SK-N-SH treated with all-trans-retinoic acid at 6 μM for 48 hours (cell line): ENCODE measurements around the gene MEI4.

Experiments
- ATAC-seq: fragments of 200-7000 bp; cut with Tn5 transposase; 3 replicates; pipeline ENCODE4 v1.9.1; 2020; ENCODE audit warnings: mild to moderate bottlenecking, moderate library complexity
- ARNTL ChIP-seq: fragments of 450-650 bp; formaldehyde crosslinking; IDR thresholded peaks from 2 replicates; pipeline ENCODE4 v1.5.0; 2020; ENCODE audit warnings: low read depth, mild to moderate bottlenecking, moderate library complexity, borderline replicate concordance
- BACH2 ChIP-seq: fragments of 250-450 bp; sonication (Bioruptor Pico); IDR thresholded peaks from 2 replicates; pipeline ENCODE4 v1.9.0; 2021; ENCODE audit warnings: mild to moderate bottlenecking, borderline replicate concordance
- CREB5 ChIP-seq: fragments of 250-450 bp; sonication (Bioruptor Pico); IDR thresholded peaks from 2 replicates; pipeline ENCODE4 v1.5.1; 2020; ENCODE audit warnings: low read depth, mild to moderate bottlenecking, moderate library complexity
- CSDC2 ChIP-seq: fragments of 250-450 bp; sonication (Bioruptor Pico); IDR thresholded peaks from 2 replicates; pipeline ENCODE4 v1.5.0; 2020; ENCODE audit warnings: mild to moderate bottlenecking, moderate library complexity
- CSRNP3 ChIP-seq: fragments of 250-450 bp; sonication (Bioruptor Pico); IDR thresholded peaks from 2 replicates; pipeline ENCODE4 v1.5.1; 2021; ENCODE audit warnings: mild to moderate bottlenecking, moderate library complexity
- ESRRG ChIP-seq: fragments of 250-450 bp; sonication (Bioruptor Pico); IDR thresholded peaks from 2 replicates; pipeline ENCODE4 v1.6.1; 2021; ENCODE audit warnings: mild to moderate bottlenecking
- GLIS3 ChIP-seq: fragments of 250-450 bp; sonication (Bioruptor Pico); IDR thresholded peaks from 2 replicates; pipeline ENCODE4 v1.5.0; 2020; ENCODE audit warnings: mild to moderate bottlenecking, moderate library complexity
- ISL1 ChIP-seq: fragments of 250-450 bp; sonication (Bioruptor Pico); IDR thresholded peaks from 2 replicates; pipeline ENCODE4 v2.1.2; 2022; ENCODE audit warnings: mild to moderate bottlenecking, moderate library complexity
- OSR1 ChIP-seq: fragments of 250-450 bp; sonication (Bioruptor Pico); IDR thresholded peaks from 2 replicates; pipeline ENCODE4 v1.8.0; 2022; ENCODE audit warnings: moderate library complexity, mild to moderate bottlenecking, inconsistent platforms
- PATZ1 ChIP-seq: fragments of 250-450 bp; sonication (Bioruptor Pico); IDR thresholded peaks from 2 replicates; pipeline ENCODE4 v1.8.0; 2020; ENCODE audit warnings: mild to moderate bottlenecking, moderate library complexity, borderline replicate concordance
- PPARA ChIP-seq: fragments of 250-450 bp; sonication (Bioruptor Pico); IDR thresholded peaks from 2 replicates; pipeline ENCODE4 v1.5.0; 2020; ENCODE audit warnings: mild to moderate bottlenecking, borderline replicate concordance
- RARB ChIP-seq: fragments of 250-450 bp; sonication (Bioruptor Pico); IDR thresholded peaks from 2 replicates; pipeline ENCODE4 v1.8.0; 2021; ENCODE audit warnings: mild to moderate bottlenecking, moderate library complexity
- SNAI2 ChIP-seq: fragments of 250-450 bp; sonication (Bioruptor Pico); IDR thresholded peaks from 2 replicates; pipeline ENCODE4 v1.5.0; 2020; ENCODE audit warnings: mild to moderate bottlenecking, moderate library complexity
- TCF4 ChIP-seq: fragments of 250-450 bp; sonication (Bioruptor Pico); IDR thresholded peaks from 2 replicates; pipeline ENCODE4 v1.8.0; 2021; ENCODE audit warnings: mild to moderate bottlenecking, moderate library complexity, borderline replicate concordance
- TOX ChIP-seq: fragments of 250-450 bp; sonication (Bioruptor Pico); IDR thresholded peaks from 2 replicates; pipeline ENCODE4 v1.8.0; 2021; ENCODE audit warnings: mild to moderate bottlenecking, moderate library complexity, borderline replicate concordance
- TSHZ2 ChIP-seq: fragments of 250-450 bp; sonication (Bioruptor Pico); IDR thresholded peaks from 2 replicates; pipeline ENCODE4 v1.5.0; 2020; ENCODE audit warnings: mild to moderate bottlenecking, moderate library complexity
- ZC3H10 ChIP-seq: fragments of 250-450 bp; sonication (Bioruptor Pico); IDR thresholded peaks from 2 replicates; pipeline ENCODE4 v1.5.1; 2021; ENCODE audit warnings: mild to moderate bottlenecking, moderate library complexity
- ZFP30 ChIP-seq: fragments of 450-650 bp; formaldehyde crosslinking; IDR thresholded peaks from 2 replicates; pipeline ENCODE4 v1.5.0; 2022; ENCODE audit warnings: mild to moderate bottlenecking, moderate library complexity
- ZNF565 ChIP-seq: fragments of 450-650 bp; formaldehyde crosslinking; conservative IDR thresholded peaks from 2 replicates; pipeline ENCODE4 v1.5.0; 2020; ENCODE audit warnings: low read depth, mild to moderate bottlenecking, moderate library complexity
- ZNF70 ChIP-seq: fragments of 450-650 bp; formaldehyde crosslinking; IDR thresholded peaks from 2 replicates; pipeline ENCODE4 v1.5.0; 2020; ENCODE audit warnings: mild to moderate bottlenecking, moderate library complexity
- ZNF8 ChIP-seq: fragments of 450-650 bp; formaldehyde crosslinking; IDR thresholded peaks from 2 replicates; pipeline ENCODE4 v1.5.0; 2020; ENCODE audit warnings: mild to moderate bottlenecking, moderate library complexity

MEI4 gene

GRCh38 chr6:77638129-77638830, 14.6 kb upstream of the MEI4 start:
- TF ChIP-seq ESRRG (CRISPR knock-in tag) (no peak), CSDC2 (no peak), TCF4 (no peak), ISL1 (no peak), ZNF565 (CRISPR knock-in tag) (no peak), ZFP30 (CRISPR knock-in tag) (no peak), ARNTL (CRISPR knock-in tag) (no peak), TSHZ2 (CRISPR knock-in tag) (no peak), SNAI2 (no peak), ZC3H10 (CRISPR knock-in tag) (no peak), TOX (CRISPR knock-in tag) (no peak), OSR1 (CRISPR knock-in tag) (no peak), BACH2 (CRISPR knock-in tag) (no peak), ZNF70 (CRISPR knock-in tag) (no peak), GLIS3 (CRISPR knock-in tag) (no peak), PPARA (CRISPR knock-in tag) (no peak), RARB (CRISPR knock-in tag) (no peak), ZNF8 (CRISPR knock-in tag) (no peak), CREB5 (CRISPR knock-in tag) (no peak)
- no peak for ATAC-seq

- no peak for ATAC-seq
- no peak for TF ChIP-seq CREB5 (CRISPR knock-in tag)
- no peak for TF ChIP-seq CSDC2
- no peak for TF ChIP-seq ZFP30 (CRISPR knock-in tag)
These were observed 8.6 kb upstream of the MEI4 start for GRCh38 chr6:77644102-77644705.

- ATAC-seq, result no peak
- TF ChIP-seq ISL1 (no peak), GLIS3 (CRISPR knock-in tag) (no peak), ESRRG (CRISPR knock-in tag) (no peak), BACH2 (CRISPR knock-in tag) (no peak), ZNF70 (CRISPR knock-in tag) (no peak), ZNF8 (CRISPR knock-in tag) (no peak), TCF4 (no peak), PATZ1 (CRISPR knock-in tag) (no peak), ZNF565 (CRISPR knock-in tag) (no peak), OSR1 (CRISPR knock-in tag) (no peak), PPARA (CRISPR knock-in tag) (no peak), ZFP30 (CRISPR knock-in tag) (no peak), RARB (CRISPR knock-in tag) (no peak), CSRNP3 (CRISPR knock-in tag) (no peak), TSHZ2 (CRISPR knock-in tag) (no peak), CSDC2 (no peak)
- TF ChIP-seq, all 23 proteins: peak for 0
These were observed 2.7 kb upstream of the MEI4 start for GRCh38 chr6:77650098-77650663.
